Stimulated activated CD8-positive, alpha-beta memory T cell treated with anti-CD3 and anti-CD28 coated beads, Interleukin-12 subunit alpha, Interleukin-12 subunit beta, amount 100 ng/mL, for 24 hours (primary cell): ENCODE data around the gene EEPD1.

Experiments
- DNase-seq: peaks from one replicate; pipeline ENCODE4 v3.0.0-alpha.2; 2020; ENCODE audit errors: extremely low read depth

Gene EEPD1

GRCh38 chr7:36299223-36299774, 146.2 kb downstream of the EEPD1 start:
- no peak for DNase-seq

- DNase-seq = no peak
These were observed 146.8 kb downstream of the EEPD1 start for GRCh38 chr7:36299823-36300341.

GRCh38 chr7:36300696-36301350, 147.8 kb downstream of the EEPD1 start:
- no peak for DNase-seq

- DNase-seq = no peak
These were observed 149.1 kb downstream of the EEPD1 start for GRCh38 chr7:36301914-36302771.

- DNase-seq = no peak
These were observed 150.4 kb downstream of the EEPD1 start for GRCh38 chr7:36303202-36304098.

GRCh38 chr7:36304099-36304425, 151.0 kb downstream of the EEPD1 start:
- DNase-seq = no peak

- DNase-seq = no peak
These were observed 152.2 kb downstream of the EEPD1 start for GRCh38 chr7:36305226-36305625.

- DNase-seq = no peak
These were observed 152.6 kb downstream of the EEPD1 start for GRCh38 chr7:36305648-36306047.

GRCh38 chr7:36306222-36306621, 153.2 kb downstream of the EEPD1 start:
- DNase-seq = no peak

- DNase-seq = no peak
These were observed 153.7 kb downstream of the EEPD1 start for GRCh38 chr7:36306722-36307121.

GRCh38 chr7:36308031-36308430, 155.0 kb downstream of the EEPD1 start:
- DNase-seq = no peak

- DNase-seq = no peak
These were observed 156.2 kb downstream of the EEPD1 start for GRCh38 chr7:36309301-36309700.

- no peak for DNase-seq
These were observed 156.7 kb downstream of the EEPD1 start for GRCh38 chr7:36309716-36310115.

GRCh38 chr7:36310897-36311296, 157.8 kb downstream of the EEPD1 start:
- DNase-seq = no peak

GRCh38 chr7:36311539-36311938, 158.5 kb downstream of the EEPD1 start:
- DNase-seq = no peak

GRCh38 chr7:36312064-36312914, 159.2 kb downstream of the EEPD1 start:
- no peak for DNase-seq

GRCh38 chr7:36312915-36313334, 159.9 kb downstream of the EEPD1 start:
- no peak for DNase-seq

- no peak for DNase-seq
These were observed 160.6 kb downstream of the EEPD1 start for GRCh38 chr7:36313607-36314006.

GRCh38 chr7:36314491-36314890, 161.4 kb downstream of the EEPD1 start:
- no peak for DNase-seq

GRCh38 chr7:36315309-36315944, 162.4 kb downstream of the EEPD1 start:
- DNase-seq = no peak
